Ishikawa (cell line): ENCODE measurements around the gene DNMT3A.

Experiments used
- CREB1 ChIP-seq: IDR thresholded peaks from 2 replicates; pipeline ENCODE4 v1.6.1; 2012; ENCODE audit warnings: low read depth
- EP300 ChIP-seq: IDR thresholded peaks from 2 replicates; pipeline ENCODE4 v1.6.1; 2012; ENCODE audit warnings: borderline replicate concordance
- MAX ChIP-seq: IDR thresholded peaks from 2 replicates; pipeline ENCODE4 v1.6.1; 2012
- NFIC ChIP-seq: IDR thresholded peaks from 2 replicates; pipeline ENCODE4 v1.6.1; 2012
- RAD21 ChIP-seq: IDR thresholded peaks from 2 replicates; pipeline ENCODE4 v1.6.1; 2012; ENCODE audit warnings: low read depth
- REST ChIP-seq: IDR thresholded peaks from 2 replicates; pipeline ENCODE4 v1.6.1; 2012; ENCODE audit warnings: low read depth, mild to moderate bottlenecking
- TAF1 ChIP-seq: IDR thresholded peaks from 2 replicates; pipeline ENCODE4 v1.6.1; 2012; ENCODE audit warnings: low read depth, mild to moderate bottlenecking
- TCF12 ChIP-seq: IDR thresholded peaks from 2 replicates; pipeline ENCODE4 v1.6.1; 2012; ENCODE audit warnings: low read depth

GRCh38 chr2:25276569-25277465 is 64.9 kb downstream of the DNMT3A start:
- no peak for TF ChIP-seq MAX
- TF ChIP-seq CREB1, result no peak
- no peak for TF ChIP-seq TCF12
- no peak for TF ChIP-seq EP300
- no peak for TF ChIP-seq RAD21
- TF ChIP-seq REST, result no peak
- TF ChIP-seq TAF1, result no peak
- TF ChIP-seq NFIC, result no peak
